Neutrophil (primary cell): ENCODE results near the gene FLNC.

Experiments used
- H3K27ac ChIP-seq: fragments of 200-600 bp; sonication (generic); 2 replicates; pipeline ENCODE4 v1.5.1; 2016; ENCODE audit warnings: mild to moderate bottlenecking, moderate library complexity
- H3K27me3 ChIP-seq: fragments of 200-600 bp; sonication (generic); 2 replicates; pipeline ENCODE4 v1.6.0; 2016; ENCODE audit warnings: mild to moderate bottlenecking
- H3K36me3 ChIP-seq: fragments of 200-600 bp; sonication (generic); 2 replicates; pipeline ENCODE4 v1.5.1; 2017
- H3K4me1 ChIP-seq, 2 experiments: fragments of 200-600 bp in 1 of 2; sonication (generic) in 1 of 2; 1 replicate in 1 of 2; 2 replicates in 1 of 2; pipeline versions ENCODE4 v1.5.1 to v1.6.1; 2013 to 2016; ENCODE audit warnings: low read depth in 1 of 2, low read length in 1 of 2, mild to moderate bottlenecking in 1 of 2, moderate library complexity in 1 of 2; ENCODE audit not compliant: control insufficient read depth in 1 of 2, insufficient read depth in 1 of 2
- H3K4me3 ChIP-seq, 2 experiments: fragments of 200-600 bp in 1 of 2; sonication (generic) in 1 of 2; 1 replicate in 1 of 2; 2 replicates in 1 of 2; pipeline ENCODE4 v1.5.1; 2013 to 2016; ENCODE audit warnings: low read depth in 1 of 2, low read length in 1 of 2, mild to moderate bottlenecking in 1 of 2, moderate library complexity in 1 of 2
- H3K9me3 ChIP-seq: fragments of 200-600 bp; sonication (generic); 2 replicates; pipeline ENCODE4 v1.5.1; 2016
- CTCF ChIP-seq: fragments of 200-600 bp; sonication (generic); IDR thresholded peaks from 2 replicates; pipeline ENCODE4 v1.5.1; 2016; ENCODE audit warnings: antibody characterized with exemption

FLNC gene

GRCh38 chr7:128811631-128812430, 18.4 kb upstream of the FLNC start:
- H3K27me3 ChIP-seq: no peaks in the 10 kb centered on the region
- no peak overlapping the region for H3K27ac ChIP-seq
- peaks cover 10% of the 10 kb centered on the region in 2 experiments for H3K4me1 ChIP-seq
- H3K9me3 ChIP-seq: no peaks in the 10 kb centered on the region
- no peaks in the 10 kb centered on the region for H3K36me3 ChIP-seq
- no peak for TF ChIP-seq CTCF
- no peak overlapping the region for H3K4me3 ChIP-seq

GRCh38 chr7:128812514-128813168, 17.6 kb upstream of the FLNC start:
- H3K36me3 ChIP-seq: no peaks in the 10 kb centered on the region
- H3K4me1 ChIP-seq: peaks cover 10% of the 10 kb centered on the region in 2 experiments
- TF ChIP-seq CTCF: no peak
- no peak overlapping the region for H3K4me3 ChIP-seq
- H3K27me3 ChIP-seq: peaks cover 3% of the 10 kb centered on the region
- no peaks in the 10 kb centered on the region for H3K9me3 ChIP-seq
- H3K27ac ChIP-seq: no peak overlapping the region

GRCh38 chr7:128814499-128814898, 15.7 kb upstream of the FLNC start:
- no peak for TF ChIP-seq CTCF
- H3K27ac ChIP-seq: no peak overlapping the region
- no peaks in the 10 kb centered on the region for H3K36me3 ChIP-seq
- no peaks in the 10 kb centered on the region for H3K9me3 ChIP-seq
- H3K27me3 ChIP-seq: peaks cover 6% of the 10 kb centered on the region
- no peak overlapping the region for H3K4me3 ChIP-seq
- H3K4me1 ChIP-seq: peaks cover 10% of the 10 kb centered on the region in 2 experiments

- Histone ChIP-seq H3K9me3 (no peaks in the 10 kb centered on the region), H3K27ac (no peak overlapping the region), H3K4me3 (no peak overlapping the region), H3K4me1 (peaks cover 10% of the 10 kb centered on the region in 2 experiments), H3K36me3 (no peaks in the 10 kb centered on the region), H3K27me3 (peaks cover 11% of the 10 kb centered on the region)
- TF ChIP-seq CTCF: no peak
Measured at GRCh38 chr7:128815289-128815942, 14.8 kb upstream of the FLNC start.

- H3K27me3 ChIP-seq: peaks cover 20% of the 10 kb centered on the region
- H3K27ac ChIP-seq: no peak overlapping the region
- no peaks in the 10 kb centered on the region for H3K36me3 ChIP-seq
- no peaks in the 10 kb centered on the region for H3K9me3 ChIP-seq
- H3K4me3 ChIP-seq: no peak overlapping the region
- TF ChIP-seq CTCF: no peak
- H3K4me1 ChIP-seq: no peaks in the 10 kb centered on the region
Measured at GRCh38 chr7:128818694-128819093, 11.5 kb upstream of the FLNC start.
